CD4-positive, alpha-beta T cell treated with Interleukin-17A for 1 hour (primary cell): ENCODE data around the gene KIF4B.
A peak's percentile ranks its signal among the peaks of the same experiment; 100 is the strongest.
"Not testable (repeated sequence)": the region's sequence is repeated elsewhere in the genome, so short reads cannot be mapped to it uniquely, and the experiment has no call there.

Source experiments
- DNase-seq: peaks from one replicate; pipeline ENCODE4 v3.0.0-alpha.2; 2020

The KIF4B gene

DNA sequence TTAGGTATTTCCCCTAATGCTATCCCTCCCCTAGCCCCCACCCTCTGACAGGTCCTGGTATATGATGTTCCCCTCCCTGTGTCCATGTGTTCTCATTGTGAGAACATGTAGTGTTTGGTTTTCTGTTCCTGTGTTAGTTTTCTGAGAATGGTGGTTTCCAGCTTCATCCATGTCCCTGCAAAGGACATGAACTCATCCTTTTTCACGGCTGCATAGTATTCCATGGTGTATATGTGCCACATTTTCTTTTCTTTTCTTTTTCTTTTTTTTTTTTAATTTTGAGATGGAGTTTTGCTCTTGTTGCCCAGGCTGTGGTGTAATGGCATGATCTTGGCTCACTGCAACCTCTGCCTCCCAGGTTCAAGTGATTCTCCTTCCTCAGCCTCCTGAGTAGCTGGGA lies 7.3 kb upstream of the KIF4B start:
- DNase-seq: not testable (repeated sequence)

- no peak for DNase-seq
Measured at GRCh38 chr5:155008669-155009068, 4.9 kb upstream of the KIF4B start.

- DNase-seq: no peak
Measured at GRCh38 chr5:155010881-155011280, 2.7 kb upstream of the KIF4B start.

DNA sequence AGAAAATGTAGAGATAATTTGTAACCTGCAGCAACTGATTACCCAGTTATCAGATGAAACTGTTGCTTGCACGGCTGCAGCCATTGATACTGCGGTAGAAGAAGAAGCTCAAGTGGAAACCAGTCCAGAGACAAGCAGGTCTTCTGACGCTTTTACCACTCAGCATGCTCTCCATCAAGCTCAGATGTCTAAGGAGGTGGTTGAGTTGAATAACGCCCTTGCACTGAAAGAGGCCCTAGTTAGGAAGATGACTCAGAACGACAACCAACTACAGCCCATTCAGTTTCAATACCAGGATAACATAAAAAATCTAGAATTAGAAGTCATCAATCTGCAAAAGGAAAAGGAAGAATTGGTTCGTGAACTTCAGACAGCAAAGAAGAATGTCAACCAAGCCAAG lies 1.7 kb downstream of the KIF4B start:
- DNase-seq: no peak

- no peak for DNase-seq
Measured at GRCh38 chr5:155017610-155018009, 4.1 kb downstream of the KIF4B start.

- no peak for DNase-seq
Measured at GRCh38 chr5:155019601-155020226, 6.2 kb downstream of the KIF4B start.

DNA sequence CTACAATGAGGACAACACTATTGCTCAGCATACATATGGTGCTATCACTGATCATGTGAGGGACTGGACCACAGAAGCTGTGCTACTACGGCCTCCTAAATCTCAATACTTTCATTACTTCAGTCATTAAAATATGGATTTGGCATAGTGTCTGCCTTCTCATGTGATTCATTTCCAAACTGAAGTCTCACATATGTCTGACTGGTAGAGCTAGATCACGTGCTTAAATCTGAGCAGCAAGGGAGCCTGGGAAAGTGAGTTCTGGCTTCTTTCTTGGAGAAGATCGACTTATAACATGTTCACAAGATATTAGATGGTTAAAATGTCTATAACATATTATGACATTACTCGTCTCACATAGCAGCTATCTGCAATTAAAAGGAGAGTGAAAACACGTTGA lies 8.3 kb downstream of the KIF4B start:
- no peak for DNase-seq

DNA sequence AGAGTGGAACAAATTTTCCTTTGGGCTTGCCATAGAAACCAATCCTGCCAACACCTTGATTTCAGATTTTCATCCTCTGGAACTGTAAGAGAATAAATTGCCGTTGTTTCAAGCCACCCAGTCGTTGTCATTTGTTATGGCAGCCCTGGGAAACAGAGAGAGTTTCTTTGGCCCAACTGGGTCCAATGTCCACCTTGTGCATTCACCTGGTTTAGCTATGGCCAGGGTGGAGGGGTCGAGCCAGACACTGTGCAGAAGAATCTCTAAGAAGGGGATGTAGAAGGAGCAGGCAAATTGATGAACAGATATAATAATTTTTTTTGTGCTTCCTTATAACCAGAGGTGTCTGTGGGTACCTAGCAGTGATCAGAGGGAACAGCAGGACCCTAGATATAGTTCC lies 9.8 kb downstream of the KIF4B start:
- no peak for DNase-seq

DNA sequence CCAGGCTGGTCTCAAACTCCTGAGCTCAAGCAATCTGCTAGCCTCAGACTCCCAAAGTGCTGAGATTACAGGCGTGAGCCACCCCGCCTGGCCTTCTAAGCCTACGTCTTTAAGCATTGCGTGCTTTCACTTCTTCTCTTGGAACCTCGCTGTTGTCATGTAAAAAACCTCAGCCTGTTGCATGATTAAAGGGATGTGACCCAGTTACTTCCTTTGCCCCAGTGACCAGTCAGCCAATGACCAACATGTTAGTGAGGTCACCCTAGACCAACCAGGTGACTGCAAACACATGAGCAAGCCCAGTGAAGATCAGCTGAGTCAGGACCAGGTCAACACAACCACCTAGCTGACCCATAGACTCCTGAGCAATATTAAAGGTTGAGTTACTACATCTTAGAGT lies 10.5 kb downstream of the KIF4B start:
- DNase-seq: peak; percentile 3

DNA sequence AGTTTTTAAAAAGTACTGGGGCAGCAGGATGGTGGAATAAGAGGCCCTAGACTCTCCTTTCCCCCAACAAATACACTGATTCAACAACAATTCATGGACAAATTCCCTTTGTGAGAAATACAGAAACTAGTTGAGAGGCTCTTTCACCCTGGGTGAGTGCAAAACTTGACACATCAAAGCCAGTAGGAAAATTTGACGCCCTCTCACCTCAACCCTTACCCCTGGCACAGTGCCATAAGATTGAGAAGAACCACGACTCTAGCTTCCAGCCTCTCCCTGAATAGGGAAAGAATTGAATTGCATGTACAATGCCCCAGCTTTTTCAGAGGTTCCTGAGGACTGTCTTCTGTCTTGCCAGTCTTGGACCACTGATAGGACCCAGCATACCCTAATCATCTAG lies 12.3 kb downstream of the KIF4B start:
- DNase-seq: no peak

DNA sequence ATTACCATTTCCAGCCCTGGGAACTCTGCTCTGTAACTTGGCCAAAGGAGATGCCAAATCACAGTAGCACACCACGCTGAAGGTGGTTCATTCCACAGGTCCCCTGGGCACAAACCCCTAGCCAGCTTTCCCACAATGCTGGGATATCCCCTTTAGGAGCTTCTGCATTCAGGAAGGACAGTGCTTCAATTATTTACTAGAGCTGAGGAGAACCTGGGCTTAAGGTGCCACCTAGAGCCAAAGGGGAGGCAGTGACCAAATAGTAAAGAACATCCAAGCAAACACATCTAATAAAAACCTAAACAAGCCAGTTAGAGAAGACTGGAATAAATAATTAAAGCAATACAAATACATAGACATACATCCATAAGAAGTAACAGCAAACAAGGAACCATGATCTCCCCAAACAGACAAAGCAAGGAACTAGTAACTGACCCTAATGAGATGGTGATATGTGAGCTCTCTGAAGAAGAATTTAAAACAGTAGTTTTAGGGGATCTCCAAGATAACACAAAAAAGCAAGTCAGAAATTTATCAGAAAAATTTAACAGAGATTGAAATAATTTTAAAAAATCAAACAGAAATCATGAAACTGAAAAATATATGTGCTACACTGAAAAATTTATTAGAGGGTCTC lies 14.6 kb downstream of the KIF4B start:
- no peak for DNase-seq

DNA sequence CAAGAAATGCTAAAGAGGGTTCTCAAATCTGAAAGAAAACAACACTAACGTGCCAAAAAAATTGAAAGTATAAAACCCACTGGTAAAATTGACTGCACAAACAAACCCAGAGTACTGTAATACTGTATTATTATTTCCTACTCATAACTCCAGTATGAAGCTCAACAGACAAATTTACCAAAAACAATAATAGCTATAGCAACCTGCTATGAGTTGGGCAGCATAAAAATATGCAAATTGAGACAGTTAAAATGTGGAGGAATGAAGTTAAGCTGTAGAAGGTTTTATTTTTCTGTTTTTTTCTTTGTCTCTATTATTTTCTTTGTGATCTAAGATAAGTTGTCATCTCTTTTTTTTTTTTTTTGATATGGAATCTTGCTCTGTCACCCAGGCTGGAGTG lies 15.7 kb downstream of the KIF4B start:
- DNase-seq: no peak

DNA sequence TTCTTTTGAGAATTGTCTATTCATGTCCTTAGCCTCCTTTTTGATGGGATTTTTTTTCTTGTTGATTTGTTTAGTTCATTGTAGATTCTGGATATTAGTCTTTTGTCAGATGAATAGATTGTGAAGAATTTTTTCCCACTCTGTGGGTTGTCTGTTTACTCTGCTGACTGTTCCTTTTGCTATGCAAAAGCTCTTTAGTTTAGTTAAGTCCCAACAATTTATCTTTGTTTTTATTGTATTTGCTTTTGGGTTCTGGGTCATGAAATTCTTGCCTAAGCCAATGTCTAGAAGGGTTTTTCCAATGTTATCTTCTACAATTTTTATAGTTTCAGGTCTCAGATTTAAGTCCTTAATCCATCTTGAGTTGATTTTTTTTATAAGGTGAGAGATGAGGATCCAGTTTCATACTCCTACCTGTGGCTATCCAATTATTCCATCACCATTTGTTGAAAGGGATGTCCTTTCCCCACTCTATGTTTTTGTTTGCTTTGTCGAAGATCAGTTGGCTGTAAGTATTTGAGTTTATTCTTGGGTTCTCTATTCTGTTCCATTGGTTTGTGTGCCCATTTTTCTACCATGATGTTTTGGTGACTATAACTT lies 20.7 kb downstream of the KIF4B start:
- DNase-seq: not testable (repeated sequence)

DNA sequence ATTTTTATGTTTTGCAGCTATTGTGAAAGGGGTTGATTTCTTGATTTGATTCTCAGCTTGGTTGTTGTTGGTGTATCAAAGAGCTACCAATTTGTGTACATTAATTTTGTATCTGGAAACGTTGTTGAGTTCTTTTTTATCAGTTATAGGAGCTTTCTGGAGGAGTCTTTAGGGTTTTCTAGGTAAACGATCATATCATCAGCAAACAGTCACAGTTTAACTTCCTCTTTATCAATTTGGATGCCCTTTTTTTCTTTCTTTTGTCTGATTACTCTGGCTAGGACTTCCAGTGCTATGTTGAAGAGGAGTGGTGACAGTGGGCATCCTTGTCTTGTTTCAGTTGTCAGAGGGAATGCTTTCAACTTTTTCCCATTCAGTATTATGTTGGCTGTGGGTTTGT lies 21.5 kb downstream of the KIF4B start:
- not testable (repeated sequence) for DNase-seq

DNA sequence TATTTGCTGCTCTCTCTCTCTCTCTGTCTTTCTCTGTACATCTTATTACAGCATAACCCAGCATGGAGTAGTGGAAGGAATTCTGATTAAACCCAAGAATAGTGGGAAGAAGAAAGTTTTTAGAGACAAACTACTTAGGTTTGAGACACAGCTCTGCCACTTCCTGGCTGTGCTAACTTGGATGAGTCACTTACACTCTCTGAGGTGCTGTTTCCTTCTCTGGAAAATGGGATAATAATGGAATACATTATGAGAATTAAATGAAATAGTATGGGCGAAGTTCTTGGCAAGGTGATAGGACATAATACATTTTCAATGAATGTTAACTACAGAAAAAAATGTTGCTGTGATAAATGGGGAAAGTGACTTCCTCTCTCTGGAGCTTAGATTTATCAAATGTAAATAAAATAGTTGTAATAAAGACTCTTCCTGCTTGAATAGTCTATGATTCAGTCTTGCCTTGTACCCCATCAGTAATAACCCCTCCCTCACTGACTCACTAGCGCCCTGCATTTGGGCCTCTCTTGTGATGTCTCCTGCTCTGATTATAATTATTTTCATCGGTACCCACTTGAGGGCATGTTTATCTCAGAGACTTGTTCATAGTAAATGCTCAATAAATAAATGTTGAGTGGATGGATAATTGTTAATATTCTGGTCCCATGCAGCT lies 27.6 kb downstream of the KIF4B start:
- DNase-seq: no peak

DNA sequence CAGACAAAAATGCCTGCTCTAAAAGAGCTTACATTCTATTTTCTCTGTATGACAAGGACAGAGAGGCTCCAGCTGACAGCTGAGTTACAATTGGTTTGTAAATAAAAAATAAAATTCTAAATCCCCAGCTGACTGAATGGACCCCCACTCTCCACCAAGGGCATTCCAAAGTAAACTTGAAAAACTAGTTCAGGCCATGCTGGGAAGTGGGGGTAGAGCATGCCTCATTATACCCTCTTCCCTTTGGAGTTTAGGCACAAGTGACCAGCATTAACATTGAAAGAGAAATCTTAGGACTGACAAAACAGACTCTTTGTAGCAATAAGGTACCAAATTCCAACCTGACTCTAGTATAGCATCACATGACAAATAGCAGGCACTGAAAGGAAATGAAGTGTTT lies 31.0 kb downstream of the KIF4B start:
- DNase-seq: no peak

DNA sequence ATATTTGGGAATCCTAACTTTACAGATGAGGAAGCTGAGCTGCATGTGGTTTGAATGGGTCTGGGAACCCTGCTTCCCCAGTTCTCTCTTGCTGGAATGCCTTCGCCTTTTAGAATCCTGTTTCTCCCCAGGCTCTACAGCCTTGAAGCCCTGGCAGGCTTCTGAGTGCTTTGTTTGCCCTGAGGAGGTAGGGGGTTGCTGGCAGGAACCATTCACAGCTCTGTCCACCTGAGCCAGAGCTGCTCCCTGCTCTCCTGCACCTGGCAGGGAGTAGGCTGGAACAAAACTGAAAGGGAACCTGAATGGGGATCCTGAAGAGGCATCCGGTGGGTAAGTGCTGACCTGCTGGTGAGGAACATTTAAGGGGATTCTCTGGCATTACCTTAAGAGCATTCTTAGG lies 33.0 kb downstream of the KIF4B start:
- no peak for DNase-seq

DNA sequence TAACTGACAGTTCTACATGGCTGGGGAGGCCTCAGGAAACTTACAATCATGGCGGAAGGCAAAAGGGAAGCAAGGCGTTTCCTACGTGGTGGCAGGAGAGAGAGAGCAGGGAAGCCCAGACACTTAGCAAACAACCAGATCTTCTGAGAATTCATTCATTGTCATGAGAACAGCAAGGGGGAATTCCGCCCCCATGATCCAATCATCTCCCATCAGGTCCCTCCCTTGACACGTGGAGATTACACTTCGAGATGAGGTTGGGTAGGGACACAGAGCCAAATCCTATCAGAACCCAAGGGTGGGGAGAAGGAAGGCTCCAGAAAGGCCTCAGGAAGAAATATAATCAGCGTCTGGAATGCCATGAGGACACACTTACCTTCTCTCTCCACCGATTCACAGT lies 34.3 kb downstream of the KIF4B start:
- DNase-seq: no peak

- no peak for DNase-seq
Measured at GRCh38 chr5:155049569-155050383, 36.2 kb downstream of the KIF4B start.

- DNase-seq: no peak
Measured at GRCh38 chr5:155050384-155051019, 36.9 kb downstream of the KIF4B start.

DNA sequence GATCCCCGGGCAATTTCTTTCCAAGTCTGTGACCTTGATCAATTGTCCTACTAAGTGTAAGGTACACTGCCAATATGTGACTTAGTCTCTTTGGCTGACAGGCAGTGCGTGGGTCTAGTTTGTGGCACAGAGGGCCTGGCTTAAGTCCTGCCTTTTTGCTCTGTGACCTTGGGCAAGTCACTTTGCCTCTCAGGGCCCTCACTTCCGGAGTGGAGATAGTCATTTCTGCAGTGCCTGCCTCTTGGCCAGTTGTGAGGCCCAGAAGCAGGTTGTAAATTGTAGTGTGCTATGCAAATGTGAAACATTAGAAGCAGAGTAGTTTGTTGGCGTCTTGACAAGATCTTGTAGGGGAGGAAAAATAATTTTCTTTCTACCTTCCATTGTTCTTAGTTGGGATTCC lies 39.0 kb downstream of the KIF4B start:
- no peak for DNase-seq

DNA sequence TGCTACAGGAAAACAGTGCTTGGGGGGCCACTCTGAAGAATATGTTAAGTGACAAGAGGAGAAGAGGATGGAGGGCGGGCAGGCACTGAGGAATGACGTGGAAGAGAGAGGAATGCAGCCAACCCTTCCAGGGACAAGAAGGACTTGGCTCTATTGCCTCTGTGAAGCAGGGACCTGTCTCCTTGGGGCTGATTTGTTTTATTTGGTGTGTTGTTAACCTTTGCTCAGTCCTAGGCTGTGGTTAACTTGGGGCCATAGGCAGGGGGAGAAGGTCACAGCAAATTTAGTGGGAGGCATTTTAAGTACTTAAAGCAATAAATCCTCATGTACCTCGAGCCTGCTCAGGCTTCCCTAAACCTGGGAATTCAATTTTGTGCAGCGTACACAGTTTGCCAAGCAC lies 39.9 kb downstream of the KIF4B start:
- no peak for DNase-seq
